OCI-LY3 (cell line): ENCODE results near the gene TMIGD1.

Source experiments
- H2AFZ ChIP-seq: fragments of 200-600, 300-600 bp; shearing (Covaris generic); 2 replicates; pipeline ENCODE4 v1.6.0; 2014; ENCODE audit warnings: antibody characterized with exemption, low read depth, low read length
- H3K27ac ChIP-seq: fragments of 200-600, 300-600 bp; sonication (generic); 2 replicates; pipeline ENCODE4 v1.5.1; 2014; ENCODE audit warnings: mild to moderate bottlenecking, low read length, moderate library complexity, mixed read lengths
- H3K27me3 ChIP-seq: fragments of 200-600, 300-600 bp; sonication (generic); 2 replicates; pipeline ENCODE4 v1.6.1; 2014; ENCODE audit warnings: low read depth, low read length, mixed read lengths
- H3K36me3 ChIP-seq: fragments of 200-600, 300-600 bp; sonication (generic); replicated peaks from 2 replicates; pipeline ENCODE3; 2014; ENCODE audit warnings: low read depth, low read length, mixed read lengths
- H3K4me1 ChIP-seq: fragments of 300-600, 200-600 bp; sonication (generic); 2 replicates; pipeline ENCODE4 v1.6.1; 2014; ENCODE audit warnings: low read length, mixed read lengths
- H3K4me2 ChIP-seq: fragments of 200-600, 300-600 bp; sonication (generic); 2 replicates; pipeline ENCODE4 v1.6.1; 2014; ENCODE audit warnings: low read length, mixed read lengths
- H3K4me3 ChIP-seq: fragments of 300-600, 200-600 bp; sonication (generic); 2 replicates; pipeline ENCODE4 v1.5.1; 2014; ENCODE audit warnings: antibody characterized with exemption, mild to moderate bottlenecking, low read length, moderate library complexity
- H3K79me2 ChIP-seq: fragments of 300-600, 200-600 bp; shearing (Covaris generic); 2 replicates; pipeline ENCODE4 v1.6.1; 2014; ENCODE audit warnings: mild to moderate bottlenecking, low read length, mixed read lengths
- H3K9ac ChIP-seq: fragments of 300-600, 200-600 bp; shearing (Covaris generic); 2 replicates; pipeline ENCODE4 v1.6.0; 2014; ENCODE audit warnings: mild to moderate bottlenecking, low read length, moderate library complexity
- H3K9me3 ChIP-seq: fragments of 200-600, 300-600 bp; shearing (Covaris generic); 2 replicates; pipeline ENCODE4 v1.6.1; 2014; ENCODE audit warnings: low read length, mixed read lengths; ENCODE audit not compliant: insufficient read depth
- H4K20me1 ChIP-seq: fragments of 200-600, 300-600 bp; sonication (generic); 2 replicates; pipeline ENCODE4 v1.6.1; 2016; ENCODE audit warnings: low read length, mixed read lengths; ENCODE audit not compliant: insufficient read depth
- EZH2phosphoT487 ChIP-seq: fragments of 200-600 bp; shearing (Covaris generic); IDR thresholded peaks from 2 replicates; pipeline ENCODE4 v1.6.1; 2018; ENCODE audit warnings: antibody characterized with exemption, mixed run types, low read depth
- TF ChIP-seq, protein P1 (sequence below): fragments of 200-600, 300-600 bp; sonication (generic); IDR thresholded peaks from 2 replicates; pipeline ENCODE4 v1.5.1; 2014; ENCODE audit warnings: antibody characterized with exemption, low read length, low read depth

The TMIGD1 gene

DNA sequence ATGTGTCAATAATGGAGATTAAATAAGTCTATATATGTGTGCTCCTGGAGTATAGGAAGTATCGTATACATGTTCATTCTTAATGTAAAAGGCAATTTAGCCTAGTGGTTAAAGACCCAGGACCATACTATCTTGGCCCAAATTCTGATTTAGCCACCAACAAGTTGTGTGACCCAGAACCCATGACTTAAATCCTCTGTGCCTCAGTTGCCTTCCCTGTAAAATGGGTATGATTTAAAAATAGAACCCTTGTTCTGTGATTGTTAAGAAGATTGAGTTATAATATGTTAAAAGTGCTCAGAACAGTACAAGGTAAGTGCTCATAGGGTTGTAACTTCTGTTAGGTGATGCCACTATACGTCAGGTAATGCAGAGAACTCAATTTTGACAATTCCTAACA is 23.3 kb downstream of the TMIGD1 start:
- Histone ChIP-seq H3K9ac (no peak overlapping the region), H3K4me2 (no peak overlapping the region), H4K20me1 (no peaks in the 10 kb centered on the region), H3K36me3 (no peaks in the 10 kb centered on the region), H3K27ac (no peak overlapping the region), H3K4me1 (no peaks in the 10 kb centered on the region), H3K9me3 (no peaks in the 10 kb centered on the region), H2AFZ (no peak overlapping the region), H3K4me3 (no peak overlapping the region), H3K79me2 (no peaks in the 10 kb centered on the region), H3K27me3 (peaks cover 20% of the 10 kb centered on the region)
- TF ChIP-seq, protein P1, sequence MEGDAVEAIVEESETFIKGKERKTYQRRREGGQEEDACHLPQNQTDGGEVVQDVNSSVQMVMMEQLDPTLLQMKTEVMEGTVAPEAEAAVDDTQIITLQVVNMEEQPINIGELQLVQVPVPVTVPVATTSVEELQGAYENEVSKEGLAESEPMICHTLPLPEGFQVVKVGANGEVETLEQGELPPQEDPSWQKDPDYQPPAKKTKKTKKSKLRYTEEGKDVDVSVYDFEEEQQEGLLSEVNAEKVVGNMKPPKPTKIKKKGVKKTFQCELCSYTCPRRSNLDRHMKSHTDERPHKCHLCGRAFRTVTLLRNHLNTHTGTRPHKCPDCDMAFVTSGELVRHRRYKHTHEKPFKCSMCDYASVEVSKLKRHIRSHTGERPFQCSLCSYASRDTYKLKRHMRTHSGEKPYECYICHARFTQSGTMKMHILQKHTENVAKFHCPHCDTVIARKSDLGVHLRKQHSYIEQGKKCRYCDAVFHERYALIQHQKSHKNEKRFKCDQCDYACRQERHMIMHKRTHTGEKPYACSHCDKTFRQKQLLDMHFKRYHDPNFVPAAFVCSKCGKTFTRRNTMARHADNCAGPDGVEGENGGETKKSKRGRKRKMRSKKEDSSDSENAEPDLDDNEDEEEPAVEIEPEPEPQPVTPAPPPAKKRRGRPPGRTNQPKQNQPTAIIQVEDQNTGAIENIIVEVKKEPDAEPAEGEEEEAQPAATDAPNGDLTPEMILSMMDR: no peak
- no peak for TF ChIP-seq EZH2phosphoT487

DNA sequence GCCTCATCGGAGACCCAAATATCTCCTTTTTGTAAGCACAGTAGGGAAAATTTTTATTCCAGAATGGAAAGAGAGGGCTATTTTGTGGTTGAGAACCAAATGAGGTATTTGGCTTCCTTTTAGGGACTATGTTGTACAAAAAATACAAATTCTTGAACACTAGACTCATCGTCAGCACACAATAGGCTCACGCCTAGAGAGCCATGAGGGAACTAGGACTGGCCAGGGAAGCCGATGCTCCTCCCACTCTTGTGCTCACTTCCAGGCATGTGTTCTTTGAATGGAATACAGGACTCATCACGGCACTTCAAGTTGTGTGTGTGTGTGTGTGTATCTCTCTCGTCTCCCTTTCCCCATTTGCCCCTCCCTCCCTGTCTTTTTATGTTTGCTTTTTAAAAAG is 24.3 kb downstream of the TMIGD1 start:
- Histone ChIP-seq H3K4me3 (no peak overlapping the region), H3K9me3 (no peaks in the 10 kb centered on the region), H3K9ac (no peak overlapping the region), H3K36me3 (no peaks in the 10 kb centered on the region), H3K79me2 (no peaks in the 10 kb centered on the region), H3K27me3 (peaks cover 14% of the 10 kb centered on the region), H2AFZ (no peak overlapping the region), H3K27ac (no peak overlapping the region), H3K4me1 (no peaks in the 10 kb centered on the region), H3K4me2 (no peak overlapping the region), H4K20me1 (no peaks in the 10 kb centered on the region)
- TF ChIP-seq, protein P1: no peak
- no peak for TF ChIP-seq EZH2phosphoT487

DNA sequence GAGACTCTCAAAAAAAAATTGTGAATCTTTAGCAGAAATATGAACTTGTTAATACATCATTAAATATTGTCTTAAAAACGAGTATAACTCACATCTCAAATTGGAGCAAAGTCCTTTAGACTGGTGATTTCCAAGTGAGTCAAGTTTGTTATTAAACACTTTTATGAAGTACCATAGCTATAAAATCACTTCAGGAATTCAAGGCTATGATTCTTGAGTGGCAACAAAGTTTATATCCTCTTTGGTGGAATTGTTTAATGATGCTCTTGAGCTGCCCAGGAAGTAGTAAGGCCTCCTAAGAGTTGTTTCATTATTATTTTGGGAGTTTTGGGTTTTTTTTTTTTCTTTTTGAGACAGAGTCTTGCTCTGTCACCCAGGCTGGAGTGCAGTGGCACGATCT is 25.5 kb downstream of the TMIGD1 start:
- TF ChIP-seq, protein P1: no peak
- no peak for TF ChIP-seq EZH2phosphoT487
- no peaks in the 10 kb centered on the region for H3K36me3 ChIP-seq

DNA sequence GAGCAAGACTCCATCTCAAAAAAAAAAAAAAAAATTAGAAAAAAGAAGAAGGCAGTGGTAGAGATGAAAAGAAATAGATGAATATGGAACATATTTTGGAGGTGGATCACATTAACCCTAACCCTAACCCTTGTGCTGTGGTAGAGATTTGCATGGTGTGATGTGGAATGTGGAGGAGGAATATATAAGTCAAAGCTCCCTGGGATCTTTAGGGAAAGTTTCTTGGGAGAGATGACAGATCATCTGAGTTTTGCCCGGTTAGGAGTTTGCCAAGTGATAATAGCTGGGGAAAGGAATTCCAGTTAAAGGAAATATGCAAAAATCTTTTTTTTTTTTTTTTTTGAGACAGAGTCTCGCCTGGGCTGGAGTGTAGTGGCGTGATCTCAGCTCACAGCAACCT is 29.1 kb downstream of the TMIGD1 start:
- H2AFZ ChIP-seq: no peak overlapping the region
- H3K27ac ChIP-seq: no peak overlapping the region
- 0 out of 2 replicates have a peak, but pooled peaks cover 5% of the 10 kb centered on the region for H3K27me3 ChIP-seq
- TF ChIP-seq, protein P1: no peak
- TF ChIP-seq EZH2phosphoT487: no peak
- H3K4me3 ChIP-seq: no peak overlapping the region
- no peaks in the 10 kb centered on the region for H4K20me1 ChIP-seq
- no peak overlapping the region for H3K4me2 ChIP-seq
- H3K4me1 ChIP-seq: peaks cover 4% of the 10 kb centered on the region
- H3K36me3 ChIP-seq: no peaks in the 10 kb centered on the region
- no peaks in the 10 kb centered on the region for H3K79me2 ChIP-seq
- H3K9ac ChIP-seq: no peak overlapping the region
- H3K9me3 ChIP-seq: peaks cover 5% of the 10 kb centered on the region; the same call in 1 of the 2 replicates

More for the DNA sequence above, 25.5 kb downstream of the TMIGD1 start:
- Histone ChIP-seq H4K20me1 (no peaks in the 10 kb centered on the region), H3K9ac (no peak overlapping the region), H3K4me3 (no peak overlapping the region), H3K79me2 (no peaks in the 10 kb centered on the region), H3K27me3 (peaks cover 12% of the 10 kb centered on the region), H2AFZ (no peak overlapping the region), H3K4me1 (no peaks in the 10 kb centered on the region), H3K9me3 (no peaks in the 10 kb centered on the region), H3K4me2 (no peak overlapping the region), H3K27ac (no peak overlapping the region)
